Astrocyte of the cerebellum (primary cell): ENCODE measurements around the gene BORCS5.

ENCODE experiments used
- DNase-seq: peaks from one replicate; pipeline ENCODE4 v3.0.0-alpha.2; 2011; ENCODE audit warnings: low read depth
- H3K4me3 ChIP-seq: 2 replicates; pipeline ENCODE4 v1.5.1; 2011; ENCODE audit warnings: mild to moderate bottlenecking, low read depth, low read length, moderate library complexity
- in situ Hi-C: cut with HindIII; loops from 2 replicates; pipeline ENCODE4 v1.10.0; 2017; ENCODE audit warnings: low sequenced_read_pairs
- TF ChIP-seq, protein P1 (sequence below): IDR thresholded peaks from 2 replicates; pipeline ENCODE4 v1.5.1; 2012; ENCODE audit warnings: low read length, low read depth, moderate library complexity, mild to moderate bottlenecking; ENCODE audit errors: missing control alignments

BORCS5 gene

DNA sequence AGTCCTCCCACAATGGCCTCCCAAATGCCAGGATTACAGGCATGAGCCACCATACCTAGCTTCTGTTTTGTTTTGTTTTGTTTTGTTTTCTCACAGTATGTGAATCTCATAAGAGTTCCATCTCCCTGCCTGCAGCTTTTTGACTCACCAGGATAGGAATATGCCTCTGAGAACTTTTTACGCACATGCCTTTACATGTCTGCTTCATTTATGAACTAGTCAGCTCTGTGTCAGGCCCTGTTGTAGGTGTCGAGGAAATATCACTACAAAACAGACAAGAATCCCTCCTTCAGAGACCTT lies 89.0 kb downstream of the BORCS5 start:
- in situ Hi-C loops: no loop called here
- no peak overlapping the region for H3K4me3 ChIP-seq
- DNase-seq: no peak
- TF ChIP-seq, protein P1, sequence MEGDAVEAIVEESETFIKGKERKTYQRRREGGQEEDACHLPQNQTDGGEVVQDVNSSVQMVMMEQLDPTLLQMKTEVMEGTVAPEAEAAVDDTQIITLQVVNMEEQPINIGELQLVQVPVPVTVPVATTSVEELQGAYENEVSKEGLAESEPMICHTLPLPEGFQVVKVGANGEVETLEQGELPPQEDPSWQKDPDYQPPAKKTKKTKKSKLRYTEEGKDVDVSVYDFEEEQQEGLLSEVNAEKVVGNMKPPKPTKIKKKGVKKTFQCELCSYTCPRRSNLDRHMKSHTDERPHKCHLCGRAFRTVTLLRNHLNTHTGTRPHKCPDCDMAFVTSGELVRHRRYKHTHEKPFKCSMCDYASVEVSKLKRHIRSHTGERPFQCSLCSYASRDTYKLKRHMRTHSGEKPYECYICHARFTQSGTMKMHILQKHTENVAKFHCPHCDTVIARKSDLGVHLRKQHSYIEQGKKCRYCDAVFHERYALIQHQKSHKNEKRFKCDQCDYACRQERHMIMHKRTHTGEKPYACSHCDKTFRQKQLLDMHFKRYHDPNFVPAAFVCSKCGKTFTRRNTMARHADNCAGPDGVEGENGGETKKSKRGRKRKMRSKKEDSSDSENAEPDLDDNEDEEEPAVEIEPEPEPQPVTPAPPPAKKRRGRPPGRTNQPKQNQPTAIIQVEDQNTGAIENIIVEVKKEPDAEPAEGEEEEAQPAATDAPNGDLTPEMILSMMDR: no peak

DNA sequence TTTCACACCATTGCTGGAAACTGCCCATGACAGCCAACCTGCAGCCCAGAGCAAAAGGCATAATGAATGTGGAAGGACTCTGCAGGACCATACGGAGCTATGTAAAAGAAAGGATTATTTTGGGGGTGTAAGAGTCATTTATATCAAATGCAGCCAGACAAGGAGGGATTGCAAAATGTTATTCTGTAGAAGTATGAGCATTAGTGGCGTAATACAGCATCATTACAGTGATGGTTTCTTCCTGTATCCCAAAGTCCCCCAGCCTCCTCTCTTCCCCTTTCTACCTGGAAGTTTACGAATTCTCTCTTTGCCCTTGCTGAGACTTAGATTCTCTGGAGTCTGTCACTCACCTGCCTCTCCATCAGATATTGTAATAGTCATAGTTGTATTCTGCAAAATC lies 89.9 kb downstream of the BORCS5 start:
- in situ Hi-C loops: no loop called here
- TF ChIP-seq, protein P1: no peak
- H3K4me3 ChIP-seq: no peak overlapping the region
- no peak for DNase-seq

DNA sequence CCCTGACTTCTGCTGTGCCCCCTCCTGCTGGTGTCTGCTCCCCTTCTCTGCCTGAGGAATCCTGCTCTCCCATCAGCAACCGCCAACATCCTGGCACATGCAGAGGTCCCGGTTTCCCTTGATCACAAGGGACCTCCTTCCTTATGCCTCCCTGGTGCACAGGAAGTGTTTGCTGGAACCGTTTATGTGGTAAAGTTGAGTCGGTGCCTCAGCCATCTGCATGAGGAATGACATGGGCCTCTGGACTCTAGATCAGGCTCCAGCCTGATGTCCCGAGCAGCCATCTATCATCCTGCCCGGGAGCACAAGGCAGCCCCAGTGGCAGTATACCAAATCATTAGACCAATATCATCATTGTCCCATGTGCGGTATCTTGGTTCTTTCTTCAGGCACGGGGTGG lies 90.4 kb downstream of the BORCS5 start:
- in situ Hi-C loops: no loop called here
- TF ChIP-seq, protein P1: no peak
- DNase-seq: no peak
- H3K4me3 ChIP-seq: no peak overlapping the region

DNA sequence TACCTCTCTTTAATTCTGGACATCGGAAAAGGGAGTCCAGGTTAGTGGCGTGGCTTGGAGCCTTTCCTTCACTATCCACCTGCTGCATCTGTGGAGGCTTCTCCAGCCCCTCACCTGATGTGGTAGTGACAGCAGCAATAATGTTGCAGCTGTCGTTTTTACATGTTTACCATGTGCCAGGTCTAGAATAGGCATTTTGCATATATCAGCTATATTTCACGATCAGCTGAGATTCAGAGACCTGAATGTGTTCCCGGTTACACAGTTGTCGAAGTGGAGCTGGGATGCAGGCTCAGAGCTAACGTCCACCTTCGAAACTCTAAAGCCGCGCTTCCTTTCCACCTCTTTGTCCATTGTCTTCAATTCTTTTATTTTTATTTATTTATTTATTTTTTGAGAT lies 91.0 kb downstream of the BORCS5 start:
- no peak overlapping the region for H3K4me3 ChIP-seq
- in situ Hi-C loops: no loop called here

DNA sequence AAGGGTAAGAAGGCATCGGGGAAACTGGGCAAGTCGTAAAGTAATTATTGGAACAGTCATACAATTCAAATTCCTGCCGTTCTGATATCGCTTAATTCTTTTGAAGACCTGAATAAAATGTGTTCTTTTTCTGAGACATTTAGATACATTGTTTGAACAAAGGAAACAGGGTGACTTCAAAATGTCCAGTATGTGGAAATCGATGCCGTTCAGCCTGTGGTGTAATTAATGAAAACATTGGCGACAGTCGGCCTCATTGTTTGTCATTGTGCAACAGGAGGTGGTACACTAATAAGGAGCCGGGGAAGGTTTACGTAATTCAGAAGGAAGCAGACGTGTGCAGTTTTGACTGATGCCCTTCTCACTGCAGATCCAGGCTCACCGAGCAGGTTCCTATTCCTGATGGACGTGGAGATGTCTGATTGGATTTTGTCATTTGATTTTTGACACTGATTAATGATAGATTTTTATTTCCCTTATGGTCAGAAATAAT lies 92.7 kb downstream of the BORCS5 start:
- no peak for DNase-seq
- TF ChIP-seq, protein P1: no peak
- in situ Hi-C loops: no loop called here
- H3K4me3 ChIP-seq: no peak overlapping the region

More for the DNA sequence above, 91.0 kb downstream of the BORCS5 start:
- TF ChIP-seq, protein P1: no peak
- no peak for DNase-seq

DNA sequence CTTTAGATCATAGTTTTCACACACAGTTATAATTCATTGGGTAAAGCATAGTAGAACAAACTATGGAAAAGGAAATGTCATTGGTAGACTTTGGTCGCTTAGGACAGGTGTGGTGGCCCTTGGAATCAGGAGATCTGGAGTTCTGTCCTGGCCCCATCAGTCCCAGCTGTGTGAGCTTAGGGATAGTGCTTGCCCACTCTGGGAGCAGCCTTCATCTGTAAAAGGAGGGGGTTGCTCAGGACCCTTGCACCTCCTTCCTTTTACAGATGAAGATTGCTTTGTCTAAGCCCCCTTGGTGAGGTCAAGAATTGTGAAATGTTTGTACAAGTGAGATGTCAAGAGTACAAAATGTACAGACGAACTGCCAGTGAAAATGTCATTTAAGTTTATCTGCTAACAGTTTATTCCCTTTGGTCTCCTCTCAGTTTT lies 93.2 kb downstream of the BORCS5 start:
- DNase-seq: no peak
- no peak overlapping the region for H3K4me3 ChIP-seq
- TF ChIP-seq, protein P1: no peak
- in situ Hi-C loops: no loop called here

DNA sequence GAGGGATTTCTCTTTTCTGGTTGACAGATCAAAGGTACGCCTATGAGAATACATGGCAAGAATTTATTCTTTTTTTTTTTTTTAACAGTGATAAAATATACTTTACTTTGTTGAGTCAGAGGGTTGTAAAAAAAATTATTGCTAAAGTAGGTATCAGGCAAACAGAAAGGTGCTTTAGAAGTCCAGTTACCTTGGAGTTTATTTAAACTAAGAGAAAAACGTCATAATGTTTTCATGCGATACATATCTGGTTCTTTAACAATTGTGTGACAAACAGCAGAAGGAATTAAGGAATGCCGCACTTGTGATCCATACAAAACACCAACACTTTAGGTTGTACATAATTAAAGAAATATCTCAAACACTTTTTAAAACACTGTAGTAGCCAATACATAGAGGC lies 94.2 kb downstream of the BORCS5 start:
- no peak overlapping the region for H3K4me3 ChIP-seq
- TF ChIP-seq, protein P1: no peak
- in situ Hi-C loops: no loop called here
- DNase-seq: no peak
